HG03469 (cell line): ENCODE data around the gene ASTL.
"Not testable (repeated sequence)": the region's sequence is repeated elsewhere in the genome, so short reads cannot be mapped to it uniquely, and the experiment has no call there.

Source experiments
- ATAC-seq: cut with Tn5 transposase; IDR thresholded peaks from one replicate; pipeline ENCODE4 v1.9.1; 2021; ENCODE audit warnings: mild to moderate bottlenecking, moderate library complexity, moderate number of reproducible peaks; ENCODE audit not compliant: unreplicated experiment

ASTL gene

GRCh38 chr2:96085541-96086355 is 52.6 kb downstream of the ASTL start:
- no peak for ATAC-seq

- not testable (repeated sequence) for ATAC-seq
These were observed 53.3 kb downstream of the ASTL start for GRCh38 chr2:96084858-96085518.

DNA sequence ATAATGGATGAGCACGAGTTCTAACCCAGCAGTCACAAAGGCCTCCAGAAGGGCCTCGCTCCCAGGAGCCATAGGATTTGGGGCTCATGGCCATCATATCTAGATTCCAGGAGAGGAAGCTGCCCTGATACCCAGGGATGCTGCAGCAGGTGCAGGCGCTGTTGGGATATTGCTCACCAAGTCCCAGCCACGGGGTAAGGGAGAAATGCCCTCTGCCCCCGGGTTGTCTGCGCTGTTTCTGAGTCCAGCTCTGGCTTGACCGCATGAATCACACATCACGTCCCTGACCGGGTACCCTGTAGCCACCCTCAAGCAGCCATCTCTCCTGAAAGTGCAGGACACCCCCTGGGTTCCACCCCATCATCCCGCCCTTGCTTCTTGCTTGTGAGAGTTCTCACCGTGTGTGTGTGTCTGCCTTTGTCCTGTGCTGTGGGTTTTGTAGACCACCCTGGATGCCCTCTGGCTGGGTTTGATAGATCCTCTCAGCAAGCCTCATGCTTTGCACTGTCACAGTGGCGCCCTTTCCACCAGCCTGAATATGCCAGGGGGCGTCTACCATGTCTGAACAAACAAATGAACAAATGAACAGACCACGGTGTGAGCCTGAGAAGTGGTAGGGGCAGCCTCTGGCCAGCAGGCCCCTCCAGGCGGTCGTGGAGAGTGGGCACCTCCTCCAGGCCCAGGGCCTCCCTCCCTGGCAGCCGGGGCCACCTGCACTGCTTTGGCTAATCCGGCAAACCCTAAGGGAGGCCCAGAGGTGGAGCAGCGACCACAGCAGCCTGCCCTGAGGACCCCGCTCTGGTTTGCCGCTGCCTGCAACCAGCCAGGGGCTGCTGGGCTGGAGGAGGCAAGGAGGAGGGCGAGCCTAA is 54.1 kb downstream of the ASTL start:
- ATAC-seq = no peak

DNA sequence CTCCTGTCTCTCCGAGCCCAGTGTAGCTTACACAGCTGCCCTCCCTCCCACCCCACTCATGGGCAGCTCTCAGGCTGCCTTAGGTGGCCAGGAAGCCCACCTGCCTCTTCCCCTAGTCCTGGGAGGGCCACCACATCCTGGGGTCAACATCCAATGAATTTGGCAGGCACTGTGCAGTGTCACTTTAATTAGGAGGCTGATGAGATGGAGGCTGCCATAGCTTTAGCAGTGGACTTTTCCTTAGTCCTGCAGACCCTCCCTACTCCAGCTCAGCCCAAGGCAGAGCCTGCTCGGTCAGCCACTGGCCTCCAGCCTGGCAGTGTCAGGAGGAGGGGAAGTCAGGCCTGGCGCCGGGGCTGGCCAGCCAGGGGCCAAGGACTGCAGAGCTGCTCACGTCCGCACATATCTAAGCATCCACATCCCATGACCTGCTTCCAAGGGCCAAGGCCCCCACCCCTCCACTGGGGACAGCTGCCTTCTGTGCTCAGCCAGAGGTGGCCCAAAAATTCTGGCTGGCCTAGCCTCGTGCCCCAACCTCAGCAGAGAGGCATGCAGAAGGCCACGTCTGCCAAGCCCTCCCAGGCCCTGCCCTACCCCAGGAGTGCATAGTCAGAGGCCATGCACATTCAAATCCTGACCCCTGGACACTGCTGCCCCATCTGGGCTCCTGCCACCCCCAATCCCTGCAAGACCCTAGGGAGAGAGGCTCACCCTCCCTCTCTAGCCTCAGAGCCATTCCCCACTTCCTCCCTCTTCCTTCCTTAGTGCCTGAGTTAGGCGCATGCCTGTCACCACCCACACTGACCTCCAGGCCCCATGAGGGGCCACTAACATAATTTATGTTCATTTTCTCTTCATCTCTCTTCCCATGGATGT is 55.0 kb downstream of the ASTL start:
- no peak for ATAC-seq

- no peak for ATAC-seq
These were observed 55.9 kb downstream of the ASTL start for GRCh38 chr2:96082211-96083063.

- ATAC-seq = no peak
These were observed 57.3 kb downstream of the ASTL start for GRCh38 chr2:96081042-96081441.

GRCh38 chr2:96075199-96075771 is 63.0 kb downstream of the ASTL start:
- no peak for ATAC-seq

DNA sequence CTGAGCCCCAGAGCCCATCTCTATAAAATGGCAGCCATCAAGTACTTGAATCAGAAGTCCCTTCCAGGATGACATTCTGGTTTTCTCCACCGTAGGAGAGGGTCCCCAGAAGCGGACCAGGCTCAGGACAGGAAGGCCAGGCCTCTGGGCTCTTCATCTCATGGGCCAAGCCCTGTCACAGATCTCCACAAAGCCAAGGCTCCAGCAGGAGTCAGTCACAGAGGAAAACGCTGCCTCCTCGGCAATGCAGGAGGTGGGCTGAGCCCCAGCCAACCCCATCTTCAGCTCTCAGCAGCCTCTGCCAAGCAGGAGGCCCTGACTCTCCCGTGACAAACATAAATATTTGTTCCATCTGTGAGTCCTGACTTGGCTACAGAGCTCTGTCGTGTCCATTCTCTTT is 64.1 kb downstream of the ASTL start:
- ATAC-seq = no peak

DNA sequence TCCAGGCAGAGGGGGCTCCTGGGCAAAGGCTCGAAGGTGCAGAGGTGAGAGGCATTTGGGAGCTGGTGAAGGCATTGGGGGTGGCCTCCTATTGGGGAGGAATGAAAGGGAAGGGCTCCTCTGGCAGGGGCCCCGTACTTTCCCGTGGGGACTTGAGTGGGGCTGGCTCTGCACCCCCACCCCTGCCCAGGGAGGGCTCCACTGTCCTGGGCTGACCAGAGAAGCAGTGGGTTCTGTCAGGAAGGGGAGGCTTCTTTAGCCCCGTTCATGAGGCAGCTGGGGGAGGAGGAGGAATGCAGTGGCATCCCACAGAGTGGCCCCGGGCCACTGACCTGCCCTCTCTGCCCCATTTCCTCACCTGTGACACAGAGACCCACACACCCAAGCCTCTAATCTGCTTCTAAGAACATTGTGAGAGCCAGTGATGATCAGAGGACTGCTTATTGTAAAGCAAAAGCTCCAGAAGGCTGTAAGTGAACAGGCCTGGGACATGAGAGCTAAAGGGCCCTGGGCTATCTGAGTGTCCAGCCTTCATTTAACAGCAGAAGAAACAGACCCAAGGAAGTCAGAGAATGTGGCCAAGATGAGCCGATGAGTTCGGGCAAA is 65.0 kb downstream of the ASTL start:
- ATAC-seq = no peak
